CD14-positive monocyte (primary cell): Measurements from ENCODE around the gene GAS7. TPM values are rescaled to one million over a fixed set of nuclear protein-coding genes. Genes with fewer than 3 reads are reported as not detected.

Experiments
- DNase-seq, 3 donors: peaks; one replicate each; pipeline ENCODE4 v3.0.0-alpha.2; 2011 to 2022
- H2AFZ ChIP-seq: 2 replicates; pipeline ENCODE4 v1.6.0; 2012; ENCODE audit warnings: mild to moderate bottlenecking, low read depth, low read length, inconsistent platforms; ENCODE audit not compliant: insufficient read depth, poor library complexity, severe bottlenecking
- H3K27ac ChIP-seq, 2 donors: 1 replicate in 1 of 2; 2 replicates in 1 of 2; pipeline ENCODE4 v1.5.1; 2012 to 2013; ENCODE audit warnings: low read length in 2 of 2, control low read depth in 1 of 2, inconsistent platforms in 1 of 2, low read depth in 1 of 2, mild to moderate bottlenecking in 1 of 2
- H3K27me3 ChIP-seq, 2 donors: one replicate each; pipeline versions ENCODE4 v1.6.0 to v1.6.1; 2011 to 2013; ENCODE audit warnings: low read length in 2 of 2; ENCODE audit not compliant: control insufficient read depth in 2 of 2, insufficient read depth in 2 of 2
- H3K36me3 ChIP-seq, 2 donors: replicated peaks in 1 of 2; 1 replicate in 1 of 2; 2 replicates in 1 of 2; pipeline versions ENCODE4 v1.5.1 to v1.6.1; 2012 to 2013; ENCODE audit warnings: low read length in 2 of 2, control low read depth in 1 of 2, inconsistent platforms in 1 of 2, mild to moderate bottlenecking in 1 of 2; ENCODE audit not compliant: insufficient read depth in 2 of 2, control insufficient read depth in 1 of 2
- H3K4me1 ChIP-seq, 2 donors: 1 replicate in 1 of 2; 2 replicates in 1 of 2; pipeline versions ENCODE4 v1.5.1 to v1.6.1; 2012 to 2013; ENCODE audit warnings: low read length in 2 of 2, control low read depth in 1 of 2, inconsistent platforms in 1 of 2, mild to moderate bottlenecking in 1 of 2, moderate library complexity in 1 of 2; ENCODE audit not compliant: insufficient read depth in 2 of 2, control insufficient read depth in 1 of 2
- H3K4me2 ChIP-seq: replicated peaks from 2 replicates; pipeline ENCODE3; 2012; ENCODE audit warnings: low read length, moderate library complexity, mild to moderate bottlenecking; ENCODE audit not compliant: poor library complexity, severe bottlenecking; ENCODE audit errors: extremely low read depth
- H3K4me3 ChIP-seq, 3 experiments: fragments of 200-600 bp in 1 of 3; sonication (generic) in 1 of 3; replicated peaks in 1 of 3; 1 replicate in 2 of 3; 2 replicates in 1 of 3; pipeline ENCODE4 v1.5.1; 2011 to 2013; ENCODE audit warnings: low read length in 3 of 3, mild to moderate bottlenecking in 3 of 3, control low read depth in 2 of 3, low read depth in 2 of 3, inconsistent platforms in 1 of 3, moderate library complexity in 1 of 3
- H3K79me2 ChIP-seq: 2 replicates; pipeline ENCODE4 v1.6.0; 2012; ENCODE audit warnings: mild to moderate bottlenecking, control low read depth, inconsistent platforms, low read length, moderate library complexity; ENCODE audit not compliant: insufficient read depth
- H3K9ac ChIP-seq: 2 replicates; pipeline ENCODE4 v1.6.0; 2017; ENCODE audit warnings: low read length, mild to moderate bottlenecking; ENCODE audit not compliant: insufficient read depth, poor library complexity, severe bottlenecking
- H3K9me3 ChIP-seq, 2 donors: replicated peaks in 1 of 2; 1 replicate in 1 of 2; 2 replicates in 1 of 2; pipeline versions ENCODE4 v1.5.1 to v1.6.1; 2012 to 2013; ENCODE audit warnings: low read length in 2 of 2, control low read depth in 1 of 2; ENCODE audit not compliant: control insufficient read depth in 1 of 2, insufficient read depth in 1 of 2
- H4K20me1 ChIP-seq: 2 replicates; pipeline ENCODE4 v1.6.0; 2012; ENCODE audit warnings: mild to moderate bottlenecking, low read length, control low read depth, moderate library complexity; ENCODE audit not compliant: insufficient read depth
- H3K27ac Mint-ChIP-seq, 7 donors: one replicate each; pipeline ENCODE4 v1.8.0; 2020; ENCODE audit warnings: mild to moderate bottlenecking in 7 of 7, mixed read lengths in 7 of 7, moderate library complexity in 6 of 7, inconsistent platforms in 2 of 7
- H3K27me3 Mint-ChIP-seq, 3 donors: one replicate each; pipeline ENCODE4 v1.8.0; 2021 to 2022; ENCODE audit warnings: low read depth in 3 of 3, mild to moderate bottlenecking in 3 of 3, mixed read lengths in 3 of 3, moderate library complexity in 3 of 3, inconsistent platforms in 1 of 3
- H3K36me3 Mint-ChIP-seq, 2 donors: one replicate each; pipeline ENCODE4 v1.8.0; 2020; ENCODE audit warnings: mixed read lengths in 2 of 2, inconsistent platforms in 1 of 2, mild to moderate bottlenecking in 1 of 2
- H3K4me1 Mint-ChIP-seq: one replicate; pipeline ENCODE4 v1.8.0; 2020; ENCODE audit warnings: mild to moderate bottlenecking, mixed read lengths
- H3K4me3 Mint-ChIP-seq, 2 donors: one replicate each; pipeline ENCODE4 v1.8.0; 2020; ENCODE audit warnings: mild to moderate bottlenecking in 2 of 2, mixed read lengths in 2 of 2, moderate library complexity in 1 of 2
- H3K9me3 Mint-ChIP-seq, 7 donors: one replicate each; pipeline ENCODE4 v1.8.0; 2020 to 2022; ENCODE audit warnings: mixed read lengths in 7 of 7, mild to moderate bottlenecking in 6 of 7, moderate library complexity in 6 of 7, inconsistent platforms in 2 of 7
- WGBS: methylation state at CpG from one replicate; pipeline ENCODE4 v1.1.5; 2013; ENCODE audit warnings: missing lambda C conversion rate; ENCODE audit not compliant: insufficient coverage; 5-methylcytosine and 5-hydroxymethylcytosine counted together
- intact Hi-C, 2 donors: fragments of 100-400 bp; cut with micrococcal nuclease; formaldehyde crosslinking; loops; one replicate each; pipeline versions ENCODE4 v1.15.0 to v1.15.1; 2023
- polyA plus RNA-seq, 3 donors: library from polyadenylated mRNA; depleted of rRNA in 1 of 3; unstranded in 2 of 3; stranded (reverse) in 1 of 3; fragments of 300-500 nt in 2 of 3; fragments of >200 nt in 1 of 3; fragmentation: Illumina TruSeq in 2 of 3; gene quantifications; 1 replicate in 2 of 3; 2 replicates in 1 of 3; pipeline ENCODE4 v1.2.3, GENCODE V29; 2012 to 2021
- TF ChIP-seq, protein P1 (sequence below): fragments of 200-600 bp; IDR thresholded peaks from one replicate; pipeline ENCODE4 v1.8.0; 2022; ENCODE audit warnings: antibody characterized with exemption, mild to moderate bottlenecking

GAS7 gene
- polyA plus RNA-seq, 3 donors: 53.1 to 91.9 (median 66.6) TPM

DNA sequence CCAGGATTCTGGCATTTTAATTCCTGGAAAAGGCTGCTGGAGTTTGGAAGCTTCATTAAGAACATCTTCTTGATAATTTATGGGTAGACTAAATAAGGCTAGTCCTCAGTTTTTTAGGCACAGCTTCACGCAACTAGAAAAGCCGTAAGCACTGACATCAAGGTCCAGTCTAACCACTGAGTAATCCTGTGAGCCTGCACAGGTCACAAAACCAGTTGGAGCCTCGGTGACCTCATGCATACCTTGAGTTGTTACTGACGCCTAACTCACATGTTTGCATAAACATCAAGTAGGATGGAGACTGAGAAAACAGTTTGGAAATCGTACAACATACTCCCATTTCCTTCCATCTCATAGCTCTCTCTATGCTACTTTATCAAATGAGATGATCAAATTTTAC is 229.5 kb downstream of the GAS7 start:
- no peak overlapping the region for H2AFZ ChIP-seq
- H3K27ac ChIP-seq: peak overlapping the region in 1 of 2 donors; percentile 64
- Mint-ChIP-seq H3K27ac (peak overlapping the region in 3 of 7 donors; percentile 3 to 58 (median 21)), H3K4me1 (peaks cover 20% of the 10 kb centered on the region), H3K27me3 (peaks cover 0 to 2% (median 0%) of the 10 kb centered on the region in 3 donors), H3K36me3 (peaks cover 57 to 85% of the 10 kb centered on the region in 2 donors), H3K4me3 (no peak overlapping the region), H3K9me3 (no peaks in the 10 kb centered on the region)
- H3K4me1 ChIP-seq: peaks cover 8 to 12% of the 10 kb centered on the region in 2 donors
- intact Hi-C loops: no loop called here
- 100% methylated on average over 2 of the region's 5 CpGs for WGBS
- no peaks in the 10 kb centered on the region for H3K27me3 ChIP-seq
- H3K4me2 ChIP-seq: no peak overlapping the region
- peaks cover 51 to 70% of the 10 kb centered on the region in 2 donors for H3K36me3 ChIP-seq
- H4K20me1 ChIP-seq: peaks cover 100% of the 10 kb centered on the region
- TF ChIP-seq, protein P1, sequence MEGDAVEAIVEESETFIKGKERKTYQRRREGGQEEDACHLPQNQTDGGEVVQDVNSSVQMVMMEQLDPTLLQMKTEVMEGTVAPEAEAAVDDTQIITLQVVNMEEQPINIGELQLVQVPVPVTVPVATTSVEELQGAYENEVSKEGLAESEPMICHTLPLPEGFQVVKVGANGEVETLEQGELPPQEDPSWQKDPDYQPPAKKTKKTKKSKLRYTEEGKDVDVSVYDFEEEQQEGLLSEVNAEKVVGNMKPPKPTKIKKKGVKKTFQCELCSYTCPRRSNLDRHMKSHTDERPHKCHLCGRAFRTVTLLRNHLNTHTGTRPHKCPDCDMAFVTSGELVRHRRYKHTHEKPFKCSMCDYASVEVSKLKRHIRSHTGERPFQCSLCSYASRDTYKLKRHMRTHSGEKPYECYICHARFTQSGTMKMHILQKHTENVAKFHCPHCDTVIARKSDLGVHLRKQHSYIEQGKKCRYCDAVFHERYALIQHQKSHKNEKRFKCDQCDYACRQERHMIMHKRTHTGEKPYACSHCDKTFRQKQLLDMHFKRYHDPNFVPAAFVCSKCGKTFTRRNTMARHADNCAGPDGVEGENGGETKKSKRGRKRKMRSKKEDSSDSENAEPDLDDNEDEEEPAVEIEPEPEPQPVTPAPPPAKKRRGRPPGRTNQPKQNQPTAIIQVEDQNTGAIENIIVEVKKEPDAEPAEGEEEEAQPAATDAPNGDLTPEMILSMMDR: no peak
- DNase-seq: no peak
- H3K79me2 ChIP-seq: peaks cover 91% of the 10 kb centered on the region
- no peaks in the 10 kb centered on the region for H3K9me3 ChIP-seq
- no peak overlapping the region for H3K4me3 ChIP-seq
- H3K9ac ChIP-seq: no peak overlapping the region

DNA sequence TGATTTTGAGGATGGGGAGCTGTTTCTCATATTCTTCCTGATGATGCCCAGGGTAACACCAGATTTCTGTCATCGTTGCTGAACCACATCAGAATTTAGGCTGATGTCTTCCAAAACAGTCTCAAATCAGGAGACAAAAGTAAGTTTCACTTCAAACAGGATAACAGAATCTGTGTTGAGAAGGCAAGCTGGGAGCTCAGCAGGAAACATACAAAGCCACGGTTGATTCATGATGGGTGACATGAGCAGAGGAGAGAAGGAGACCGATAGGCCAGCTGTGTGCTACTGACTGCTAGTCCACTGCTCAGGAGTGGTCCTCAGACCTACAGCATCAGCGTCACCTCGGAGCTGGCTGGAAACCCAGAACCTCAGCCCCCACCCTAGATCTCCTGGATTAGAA is 230.4 kb downstream of the GAS7 start:
- Histone ChIP-seq H3K4me3 (no peak overlapping the region), H3K4me1 (peaks cover 5 to 10% of the 10 kb centered on the region in 2 donors), H4K20me1 (peaks cover 100% of the 10 kb centered on the region), H3K4me2 (no peak overlapping the region), H2AFZ (no peak overlapping the region), H3K27me3 (no peaks in the 10 kb centered on the region), H3K9me3 (no peaks in the 10 kb centered on the region), H3K9ac (no peak overlapping the region), H3K27ac (peak overlapping the region in 1 of 2 donors; percentile 64), H3K79me2 (peaks cover 90% of the 10 kb centered on the region), H3K36me3 (peaks cover 51 to 78% of the 10 kb centered on the region in 2 donors)
- Mint-ChIP-seq H3K27ac (peak overlapping the region in 4 of 7 donors; percentile 29 to 72 (median 46)), H3K36me3 (peaks cover 61 to 86% of the 10 kb centered on the region in 2 donors), H3K27me3 (peaks cover 0 to 2% (median 0%) of the 10 kb centered on the region in 3 donors), H3K9me3 (no peaks in the 10 kb centered on the region), H3K4me1 (peaks cover 14% of the 10 kb centered on the region), H3K4me3 (no peak overlapping the region)
- TF ChIP-seq, protein P1: no peak
- intact Hi-C loops: no loop called here
- WGBS: 33% methylated on average over 3 of the region's 5 CpGs
- no peak for DNase-seq
